Transverse colon (tissue), 3 donors: ENCODE measurements around the gene NECTIN2.

ENCODE experiments used
- CTCF ChIP-seq, 5 experiments: fragments of 200-600 bp in 3 of 5; fragments of 450-650 bp in 2 of 5; sonication (generic) in 3 of 5; IDR thresholded peaks; 1 replicate in 2 of 5; 2 replicates in 3 of 5; pipeline ENCODE4 v1.5.1; 2016 to 2017; ENCODE audit warnings: antibody characterized with exemption in 5 of 5, inconsistent platforms in 3 of 5, mild to moderate bottlenecking in 2 of 5, moderate library complexity in 1 of 5
- POLR2A ChIP-seq: fragments of 450-650 bp; IDR thresholded peaks from one replicate; pipeline ENCODE4 v1.6.1; 2016; ENCODE audit warnings: antibody characterized with exemption, mild to moderate bottlenecking, moderate library complexity

- no peak for TF ChIP-seq POLR2A
- TF ChIP-seq CTCF (IDR thresholded peaks at IDR 0.05), result peak; percentile 88 to 97 (median 94)
These were observed 45.6 kb upstream of the NECTIN2 start for GRCh38 chr19:44800461-44800860.
